ENCODE results near the gene DMGDH. TPM values are rescaled to one million over a fixed set of nuclear protein-coding genes. Genes with fewer than 3 reads are reported as not detected.

Gene DMGDH
- total RNA-seq, 1 donor from 2014 or later, result not detected

- H3K4me3 Mint-ChIP-seq, result no peak overlapping the region
- H3K36me3 Mint-ChIP-seq (ENCODE audit: low read depth), result no peaks in the 10 kb centered on the region
- no peaks in the 10 kb centered on the region for H3K27me3 Mint-ChIP-seq
- no peak for TF ChIP-seq CTCF (IDR thresholded peaks at IDR 0.05)
- no peaks in the 10 kb centered on the region for H3K4me1 Mint-ChIP-seq
- CTCF ChIA-PET, result no interaction called here
- no peak for DNase-seq
- no peak for ATAC-seq (ENCODE audit: low read depth)
- intact Hi-C loops (cut with micrococcal nuclease), result no loop called here
- H3K27ac Mint-ChIP-seq, result no peak overlapping the region
- POLR2A ChIA-PET, result no interaction called here
- H3K9me3 Mint-ChIP-seq, result no peaks in the 10 kb centered on the region
Observed at GRCh38 chr5:78992146-78992545, 77.3 kb downstream of the DMGDH start.

GRCh38 chr5:78989080-78989479 is 80.4 kb downstream of the DMGDH start:
- Mint-ChIP-seq H3K36me3 (ENCODE audit: low read depth) (peaks cover 7% of the 10 kb centered on the region), H3K4me3 (no peak overlapping the region), H3K4me1 (peaks cover 13% of the 10 kb centered on the region), H3K9me3 (no peaks in the 10 kb centered on the region), H3K27me3 (no peaks in the 10 kb centered on the region), H3K27ac (no peak overlapping the region)
- ATAC-seq (ENCODE audit: low read depth) (no peak), DNase-seq (no peak)
- CTCF ChIA-PET, result no interaction called here
- intact Hi-C loops (cut with micrococcal nuclease), result loop anchor here (5.0 to 10.0 kb wide), 4 partner anchors 767 to 1416 kb away; partner anchors contain the start of genes SERINC5 and ZFYVE16
- POLR2A ChIA-PET, result no interaction called here
- no peak for TF ChIP-seq CTCF (IDR thresholded peaks at IDR 0.05)

GRCh38 chr5:78985725-78986223 is 83.7 kb downstream of the DMGDH start:
- DNase-seq (peak; percentile 38), ATAC-seq (ENCODE audit: low read depth) (peak; percentile 55)
- H3K36me3 Mint-ChIP-seq (ENCODE audit: low read depth), result peaks cover 7% of the 10 kb centered on the region
- TF ChIP-seq CTCF (IDR thresholded peaks at IDR 0.05), result no peak
- ChIA-PET POLR2A (interaction anchor here (0.7 to 3.1 kb wide), 18 partner anchors 9 to 1494 kb away, joined by 3 to 16 read pairs (median 6); partner anchors contain the start of genes AP3B1, HOMER1, LHFPL2 and SCAMP1), CTCF (interaction anchor here (1.4 to 1.8 kb wide), 2 partner anchors 20 to 36 kb away, joined by 4 to 7 read pairs; no protein-coding TSS in a partner anchor)
- no peaks in the 10 kb centered on the region for H3K27me3 Mint-ChIP-seq
- peaks cover 36% of the 10 kb centered on the region for H3K4me1 Mint-ChIP-seq
- H3K27ac Mint-ChIP-seq, result peak overlapping the region; percentile 96
- no peaks in the 10 kb centered on the region for H3K9me3 Mint-ChIP-seq
- H3K4me3 Mint-ChIP-seq, result peak overlapping the region; percentile 89
- intact Hi-C loops (cut with micrococcal nuclease), result loop anchor here (1.0 to 10.0 kb wide), 12 partner anchors 35 to 1419 kb away; partner anchors contain the start of genes AP3B1, HOMER1, SERINC5 and TENT2

- H3K4me3 Mint-ChIP-seq, result peak within 1 kb of the TSS; percentile 90
- ChIA-PET POLR2A (interaction anchor here (0.7 to 3.1 kb wide), 29 partner anchors 9 to 1493 kb away, joined by 3 to 16 read pairs (median 5); partner anchors contain the start of genes AP3B1, HOMER1, LHFPL2 and SCAMP1), CTCF (interaction anchor here (0.8 to 1.8 kb wide), 3 partner anchors 20 to 625 kb away, joined by 3 to 7 read pairs (median 4); partner anchors contain the start of gene SCAMP1)
- TF ChIP-seq CTCF (IDR thresholded peaks at IDR 0.05), result no peak
- no peaks in the 10 kb centered on the region for H3K9me3 Mint-ChIP-seq
- peaks cover 7% of the 10 kb centered on the region for H3K36me3 Mint-ChIP-seq (ENCODE audit: low read depth)
- DNase-seq (peak; percentile 74), ATAC-seq (ENCODE audit: low read depth) (peak; percentile 66)
- H3K27ac Mint-ChIP-seq, result peak within 1 kb of the TSS; percentile 96
- intact Hi-C loops (cut with micrococcal nuclease), result loop anchor here (1.0 to 10.0 kb wide), 12 partner anchors 36 to 1420 kb away; partner anchors contain the start of genes AP3B1, HOMER1, SERINC5 and TENT2
- H3K4me1 Mint-ChIP-seq, result peaks cover 40% of the 10 kb centered on the region
- H3K27me3 Mint-ChIP-seq, result no peaks in the 10 kb centered on the region
Observed at GRCh38 chr5:78985116-78985724, 84.3 kb downstream of the DMGDH start, which contains the start of gene ARSB. Gene ARSB (minus strand): TSS chr5:78985310. CDS start chr5:78985248, 62 bp downstream.
